ENCODE data around the gene MICAL2. TPM values are rescaled to one million over a fixed set of nuclear protein-coding genes. Genes with fewer than 3 reads are reported as not detected.

Gene MICAL2
- total RNA-seq, 1 experiment from 2014 or later: 42.4 TPM

- DNase-seq: no peak
- H3K27me3 ChIP-seq: no peaks in the 10 kb centered on the region
- H3K9me3 ChIP-seq: no peaks in the 10 kb centered on the region
- no peak overlapping the region for H3K4me3 ChIP-seq
- peaks cover 49% of the 10 kb centered on the region for H3K36me3 ChIP-seq
Observed at GRCh38 chr11:12240677-12241076, 130.3 kb downstream of the MICAL2 start.

- Histone ChIP-seq H3K36me3 (peaks cover 47% of the 10 kb centered on the region), H3K27me3 (no peaks in the 10 kb centered on the region), H3K9me3 (no peaks in the 10 kb centered on the region), H3K4me3 (no peak overlapping the region)
- no peak for DNase-seq
Observed at GRCh38 chr11:12241401-12241800, 131.0 kb downstream of the MICAL2 start.

DNA sequence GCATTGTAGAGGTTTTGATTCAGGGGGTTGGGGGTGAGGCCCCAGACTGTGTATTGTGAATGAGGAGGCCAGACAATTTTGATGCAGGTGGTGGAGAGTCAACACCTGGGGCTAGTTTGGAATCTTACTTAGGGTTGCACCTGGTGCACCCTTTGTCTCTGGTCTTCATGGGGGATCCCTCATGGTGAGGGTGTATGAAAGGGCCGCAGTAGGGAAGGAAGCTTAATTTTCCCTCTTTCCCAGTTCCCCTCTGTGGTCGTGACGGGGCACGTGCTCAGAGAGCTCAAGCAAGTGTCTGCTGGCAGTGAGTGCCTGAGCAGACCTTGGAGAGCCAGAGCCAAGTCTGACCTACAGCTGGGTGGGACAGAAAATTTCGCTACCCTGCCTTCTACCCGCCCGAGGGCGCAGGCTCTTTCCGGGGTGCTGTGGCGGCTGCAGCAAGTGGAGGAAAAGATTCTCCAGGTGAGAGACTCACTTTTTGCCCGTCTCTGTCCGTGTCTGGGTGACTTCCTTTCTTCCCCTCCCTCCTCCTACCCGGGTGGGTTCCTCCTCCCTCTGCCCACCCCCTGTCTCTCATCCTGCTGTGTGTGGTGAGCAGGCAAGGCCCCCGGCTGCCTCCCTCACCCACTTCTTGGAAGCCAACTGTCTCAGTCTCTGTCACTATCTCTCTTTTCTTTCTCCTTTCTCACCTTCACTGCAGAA lies 131.7 kb downstream of the MICAL2 start:
- Histone ChIP-seq H3K36me3 (peaks cover 41% of the 10 kb centered on the region), H3K4me3 (no peak overlapping the region), H3K27me3 (no peaks in the 10 kb centered on the region), H3K9me3 (no peaks in the 10 kb centered on the region)
- DNase-seq: no peak

DNA sequence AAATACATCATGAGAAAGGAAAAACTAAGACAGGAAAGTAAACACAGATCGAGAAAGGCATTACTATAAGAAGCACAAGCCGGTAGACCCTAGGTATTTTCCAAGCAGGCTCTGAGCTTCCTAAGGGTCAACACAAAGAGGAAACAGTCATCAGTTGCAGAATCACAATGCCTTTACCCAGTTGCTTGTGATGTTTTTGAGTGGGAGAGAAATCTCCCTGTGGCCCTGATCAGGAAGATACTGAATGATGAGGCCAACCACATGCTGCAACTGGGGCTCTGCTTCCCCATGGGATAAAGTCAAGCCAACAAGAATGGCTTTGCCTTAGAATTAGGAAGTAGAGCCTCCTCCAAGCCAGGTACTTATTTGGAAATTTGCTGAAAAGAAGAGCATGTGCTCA lies 132.6 kb downstream of the MICAL2 start:
- Histone ChIP-seq H3K36me3 (peaks cover 41% of the 10 kb centered on the region), H3K27me3 (no peaks in the 10 kb centered on the region), H3K4me3 (no peak overlapping the region), H3K9me3 (no peaks in the 10 kb centered on the region)
- no peak for DNase-seq

- no peaks in the 10 kb centered on the region for H3K9me3 ChIP-seq
- no peak overlapping the region for H3K4me3 ChIP-seq
- peaks cover 40% of the 10 kb centered on the region for H3K36me3 ChIP-seq
- no peak for DNase-seq
- H3K27me3 ChIP-seq: no peaks in the 10 kb centered on the region
Observed at GRCh38 chr11:12243486-12243885, 133.1 kb downstream of the MICAL2 start.

DNA sequence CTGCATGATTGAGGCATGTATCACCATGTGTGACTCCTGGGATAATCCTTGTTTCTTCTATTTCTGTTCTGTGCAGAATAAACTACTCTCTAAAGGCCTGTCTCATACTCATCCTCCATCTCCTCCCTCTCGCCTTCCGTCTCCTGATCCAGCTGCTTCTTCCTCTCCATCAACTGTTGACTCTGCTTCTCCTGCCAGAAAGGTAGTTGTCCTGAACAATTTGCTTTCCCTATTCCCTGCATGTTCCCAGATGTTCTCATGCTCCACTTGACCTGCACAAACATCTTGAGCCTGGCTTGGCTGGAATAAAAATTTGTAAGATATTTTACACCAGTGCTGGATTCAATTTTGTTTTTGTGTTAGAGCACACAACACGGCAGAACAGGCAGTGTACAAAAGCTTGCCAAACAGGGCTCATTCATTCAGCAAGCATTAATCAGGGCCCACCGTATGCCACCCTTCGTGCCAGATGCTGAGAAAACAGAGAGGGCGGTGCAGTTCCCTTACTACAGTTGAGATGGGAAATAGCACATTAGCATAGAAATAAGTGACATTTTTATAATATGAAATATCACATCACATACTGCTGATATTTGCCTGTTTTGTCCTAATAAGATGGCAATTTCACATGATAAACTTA lies 133.6 kb downstream of the MICAL2 start:
- peaks cover 41% of the 10 kb centered on the region for H3K36me3 ChIP-seq
- no peak for DNase-seq

DNA sequence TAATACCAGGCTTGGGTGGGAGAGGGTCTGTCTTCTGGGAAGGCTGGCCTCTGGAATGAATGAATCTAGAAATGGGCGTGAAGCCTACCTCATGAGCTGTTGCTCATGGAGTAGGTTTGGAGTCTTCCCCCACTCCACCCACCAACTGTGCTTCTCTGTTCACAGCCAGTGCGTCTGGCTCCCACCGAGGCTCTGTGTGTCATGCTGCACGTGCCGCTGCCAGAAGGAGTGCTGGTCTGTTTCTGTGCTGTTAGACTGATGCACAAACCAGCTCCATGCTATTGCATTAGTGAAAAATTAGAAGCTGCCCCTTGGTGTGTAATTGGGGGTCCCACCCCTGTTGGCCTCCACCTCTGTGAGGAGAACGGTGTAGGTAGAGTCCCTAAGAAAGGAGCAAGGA lies 134.7 kb downstream of the MICAL2 start:
- peaks cover 35% of the 10 kb centered on the region for H3K36me3 ChIP-seq
- H3K9me3 ChIP-seq: no peaks in the 10 kb centered on the region
- H3K27me3 ChIP-seq: no peaks in the 10 kb centered on the region
- DNase-seq: no peak
- H3K4me3 ChIP-seq: no peak overlapping the region

More for the DNA sequence above, 133.6 kb downstream of the MICAL2 start:
- Histone ChIP-seq H3K4me3 (no peak overlapping the region), H3K27me3 (no peaks in the 10 kb centered on the region), H3K9me3 (no peaks in the 10 kb centered on the region)

GRCh38 chr11:12245549-12246016 lies 135.2 kb downstream of the MICAL2 start:
- no peaks in the 10 kb centered on the region for H3K27me3 ChIP-seq
- no peak for DNase-seq
- H3K4me3 ChIP-seq: no peak overlapping the region
- H3K36me3 ChIP-seq: peaks cover 30% of the 10 kb centered on the region
- no peaks in the 10 kb centered on the region for H3K9me3 ChIP-seq

DNA sequence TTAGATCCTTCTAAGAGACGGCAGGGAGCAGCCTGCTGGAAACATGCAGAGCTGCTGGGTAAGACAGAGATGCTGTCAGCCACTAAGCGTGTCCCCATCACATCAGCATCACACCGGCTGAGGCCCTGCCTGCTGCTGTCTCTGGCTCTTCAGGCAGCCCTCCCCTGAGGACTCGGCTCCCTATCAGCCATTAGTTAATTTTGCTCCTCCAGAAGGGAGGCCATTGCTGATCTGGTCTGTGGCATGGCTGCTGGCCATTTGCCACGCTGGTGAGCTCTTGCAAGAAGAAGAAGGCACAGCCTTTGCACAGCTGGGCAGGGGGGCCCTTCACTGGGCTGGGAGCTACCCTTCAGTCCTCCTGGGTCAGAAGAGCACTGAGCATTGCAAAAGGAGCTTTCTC lies 135.8 kb downstream of the MICAL2 start:
- peaks cover 28% of the 10 kb centered on the region for H3K36me3 ChIP-seq
- H3K9me3 ChIP-seq: no peaks in the 10 kb centered on the region
- H3K4me3 ChIP-seq: no peak overlapping the region
- no peak for DNase-seq
- no peaks in the 10 kb centered on the region for H3K27me3 ChIP-seq

GRCh38 chr11:12246989-12247388 lies 136.6 kb downstream of the MICAL2 start:
- no peak for DNase-seq
- H3K4me3 ChIP-seq: no peak overlapping the region
- H3K36me3 ChIP-seq: peaks cover 28% of the 10 kb centered on the region
- no peaks in the 10 kb centered on the region for H3K9me3 ChIP-seq
- H3K27me3 ChIP-seq: no peaks in the 10 kb centered on the region

DNA sequence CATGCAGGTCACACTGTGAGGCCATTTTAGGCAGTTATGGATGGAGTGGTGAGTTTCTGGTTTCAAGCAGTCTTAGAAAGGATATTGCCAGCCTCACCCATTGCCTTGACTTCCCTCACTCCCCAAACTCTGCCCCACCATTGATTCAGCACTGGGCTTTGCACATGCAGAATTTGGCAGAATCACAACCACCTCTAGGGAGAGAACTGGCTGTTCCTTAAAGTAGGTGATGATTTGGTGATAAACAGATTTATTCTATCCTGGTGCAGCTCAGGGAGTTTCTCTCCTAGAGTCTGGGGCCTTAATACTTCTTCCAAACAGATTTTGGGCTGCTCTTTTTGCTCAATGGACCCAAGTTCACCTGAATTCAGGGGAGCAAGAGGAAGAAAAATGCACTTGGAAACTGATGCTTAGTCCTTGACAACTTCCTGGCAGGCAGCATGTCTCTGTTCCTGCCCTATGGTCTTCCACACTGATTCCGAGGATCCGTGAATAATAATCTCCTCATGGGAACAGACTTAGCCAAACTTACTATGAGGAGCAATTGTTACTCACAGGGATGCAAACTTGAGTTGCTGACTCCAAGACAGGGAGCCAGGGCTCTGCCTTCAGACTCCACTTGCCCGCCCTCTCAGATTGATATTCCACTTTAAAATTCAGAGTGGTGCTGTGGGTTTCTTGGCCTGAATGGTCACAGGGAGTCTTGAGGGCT lies 137.3 kb downstream of the MICAL2 start:
- H3K9me3 ChIP-seq: no peaks in the 10 kb centered on the region
- peaks cover 25% of the 10 kb centered on the region for H3K36me3 ChIP-seq
- no peak overlapping the region for H3K4me3 ChIP-seq
- no peaks in the 10 kb centered on the region for H3K27me3 ChIP-seq
- DNase-seq: no peak

DNA sequence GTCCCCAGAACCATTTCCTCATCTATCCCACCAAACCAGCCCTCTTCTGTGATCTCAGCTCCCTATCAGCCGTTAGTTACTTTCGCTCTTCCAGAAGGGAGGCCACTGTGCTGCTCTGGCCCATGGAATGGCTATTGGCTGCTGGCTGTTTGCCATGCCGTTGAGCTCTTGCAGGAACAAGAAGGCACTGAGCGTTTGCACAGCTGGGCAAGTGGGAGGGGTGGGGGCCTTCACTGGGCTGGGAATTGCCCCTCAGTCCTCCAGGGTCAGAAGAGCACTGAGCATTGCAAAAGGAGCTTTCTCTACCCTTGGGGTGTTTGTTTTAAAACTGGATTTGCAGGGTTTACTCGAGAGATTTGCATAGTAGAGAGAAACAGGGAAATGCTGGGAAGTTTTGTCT lies 137.9 kb downstream of the MICAL2 start:
- H3K4me3 ChIP-seq: no peak overlapping the region
- no peak for DNase-seq
- no peaks in the 10 kb centered on the region for H3K27me3 ChIP-seq
- H3K36me3 ChIP-seq: peaks cover 19% of the 10 kb centered on the region
- H3K9me3 ChIP-seq: no peaks in the 10 kb centered on the region

DNA sequence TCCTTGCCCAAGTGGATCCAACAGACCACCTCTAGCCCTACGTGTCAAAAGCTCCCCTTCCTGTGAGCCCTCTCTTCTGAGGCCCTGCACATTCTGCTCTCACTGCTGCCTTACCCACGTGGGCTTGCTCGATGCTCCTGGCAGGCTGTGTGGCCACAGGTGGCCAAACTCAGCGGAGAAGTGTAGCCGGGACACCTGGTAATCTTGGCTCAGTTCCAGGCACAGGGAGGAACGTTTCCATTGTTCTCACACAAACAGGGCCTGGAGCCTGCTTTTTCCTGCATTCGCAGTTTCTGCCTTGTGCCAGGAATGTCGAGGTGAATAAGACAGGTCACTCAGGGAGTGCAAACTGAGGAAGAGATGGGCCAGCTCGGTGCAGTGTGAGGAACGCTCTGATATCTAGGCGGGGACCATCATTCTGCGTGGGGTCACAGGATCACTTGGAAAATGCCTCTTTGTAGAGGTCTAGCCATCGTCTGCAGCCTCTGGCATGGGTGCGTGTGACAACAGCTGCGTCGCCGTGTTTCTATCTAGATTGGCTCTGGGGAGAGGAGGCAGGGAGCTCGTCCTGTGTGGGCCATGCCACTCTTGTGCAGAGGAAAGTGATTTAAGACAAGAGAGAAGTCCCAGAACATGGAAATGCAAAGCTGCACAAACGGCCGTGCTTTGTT lies 139.3 kb downstream of the MICAL2 start:
- no peak for DNase-seq
- peaks cover 13% of the 10 kb centered on the region for H3K36me3 ChIP-seq
- H3K27me3 ChIP-seq: no peaks in the 10 kb centered on the region
- no peak overlapping the region for H3K4me3 ChIP-seq
- no peaks in the 10 kb centered on the region for H3K9me3 ChIP-seq

GRCh38 chr11:12251666-12252560 lies 141.5 kb downstream of the MICAL2 start:
- H3K9me3 ChIP-seq: no peaks in the 10 kb centered on the region
- H3K27me3 ChIP-seq: no peaks in the 10 kb centered on the region
- DNase-seq: no peak
- no peak overlapping the region for H3K4me3 ChIP-seq
- peaks cover 16% of the 10 kb centered on the region for H3K36me3 ChIP-seq

- Histone ChIP-seq H3K4me3 (no peak overlapping the region), H3K9me3 (no peaks in the 10 kb centered on the region), H3K27me3 (no peaks in the 10 kb centered on the region), H3K36me3 (peaks cover 16% of the 10 kb centered on the region)
- no peak for DNase-seq
Observed at GRCh38 chr11:12253843-12254281, 143.5 kb downstream of the MICAL2 start.

GRCh38 chr11:12258451-12258850 lies 148.1 kb downstream of the MICAL2 start:
- Histone ChIP-seq H3K9me3 (no peaks in the 10 kb centered on the region), H3K36me3 (peaks cover 34% of the 10 kb centered on the region), H3K4me3 (no peak overlapping the region), H3K27me3 (no peaks in the 10 kb centered on the region)
- DNase-seq: no peak
